Umbilical cord (tissue), 2 donors: Measurements from ENCODE around the gene TBC1D19. TPM values are rescaled to one million over a fixed set of nuclear protein-coding genes. Genes with fewer than 3 reads are reported as not detected.
"Not testable (repeated sequence)": the region's sequence is repeated elsewhere in the genome, so short reads cannot be mapped to it uniquely, and the experiment has no call there.

ENCODE experiments used
- DNase-seq: peaks from one replicate; pipeline ENCODE4 v3.0.0-alpha.2; 2015; ENCODE audit warnings: low spot score
- total RNA-seq: library from RNA; depleted of rRNA; stranded (reverse); fragments of >200 nt; gene quantifications from one replicate; pipeline ENCODE4 v1.2.3, GENCODE V29; 2014; ENCODE audit warnings: low replicate concordance; ENCODE audit not compliant: insufficient read depth

The TBC1D19 gene
- total RNA-seq, 1 donor from 2014 or later, result 121 TPM

DNA sequence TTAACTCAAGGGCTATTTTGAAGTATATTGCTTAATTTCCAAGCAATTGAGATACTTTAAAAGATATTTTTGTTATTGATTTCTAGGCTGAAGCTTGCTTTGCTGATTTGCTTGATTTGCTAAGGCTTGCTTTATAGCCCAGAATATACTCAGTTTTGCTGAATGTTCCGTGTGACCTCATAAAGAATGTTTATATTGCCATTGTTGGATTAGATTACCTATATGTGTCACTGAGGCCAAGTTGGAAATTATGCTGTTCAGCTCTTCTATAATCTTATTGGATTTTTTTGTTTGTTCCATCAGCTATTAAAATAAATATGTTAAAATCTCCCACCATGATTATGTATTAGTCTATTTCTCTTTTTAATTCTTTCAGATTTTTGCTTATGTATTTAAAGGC lies 13.0 kb downstream of the TBC1D19 start:
- no peak for DNase-seq

DNA sequence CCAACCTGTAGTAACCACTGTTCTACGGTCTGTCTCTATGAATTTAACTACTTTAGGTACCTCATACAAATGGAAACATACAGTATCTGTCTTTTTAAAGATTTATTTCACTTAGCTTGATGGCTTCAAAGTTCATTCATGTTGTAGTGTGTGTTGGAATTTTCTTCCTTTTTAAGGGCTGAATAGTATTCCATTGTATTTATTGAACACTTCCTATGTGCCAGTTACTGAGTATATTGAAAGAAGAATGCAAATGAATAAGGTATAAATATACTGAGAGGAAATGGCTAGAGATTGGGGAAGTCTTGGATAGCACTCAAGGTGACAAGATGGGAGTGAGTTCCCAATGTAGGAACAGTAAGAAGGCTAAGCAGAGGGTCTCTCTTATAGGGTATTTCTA lies 17.3 kb downstream of the TBC1D19 start:
- DNase-seq, result no peak

DNA sequence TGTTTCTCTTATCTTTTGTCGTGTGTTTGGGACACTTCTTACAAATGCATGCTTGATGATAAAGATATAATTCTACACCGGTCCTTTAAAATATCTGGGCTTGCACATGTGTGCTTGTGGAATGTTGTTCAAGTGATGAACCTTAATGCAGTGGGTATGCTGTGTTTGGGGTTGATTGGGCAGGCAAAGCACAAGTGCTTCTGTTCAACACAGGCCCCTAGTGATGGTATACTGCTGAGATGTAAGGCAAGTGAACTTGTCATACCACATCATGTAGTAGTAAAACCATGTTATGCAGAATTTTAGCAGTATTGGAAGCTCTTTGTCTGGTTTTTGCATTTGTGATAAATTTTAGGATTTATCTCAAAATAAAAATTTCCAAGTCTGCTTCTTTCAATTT lies 23.9 kb downstream of the TBC1D19 start:
- no peak for DNase-seq

DNA sequence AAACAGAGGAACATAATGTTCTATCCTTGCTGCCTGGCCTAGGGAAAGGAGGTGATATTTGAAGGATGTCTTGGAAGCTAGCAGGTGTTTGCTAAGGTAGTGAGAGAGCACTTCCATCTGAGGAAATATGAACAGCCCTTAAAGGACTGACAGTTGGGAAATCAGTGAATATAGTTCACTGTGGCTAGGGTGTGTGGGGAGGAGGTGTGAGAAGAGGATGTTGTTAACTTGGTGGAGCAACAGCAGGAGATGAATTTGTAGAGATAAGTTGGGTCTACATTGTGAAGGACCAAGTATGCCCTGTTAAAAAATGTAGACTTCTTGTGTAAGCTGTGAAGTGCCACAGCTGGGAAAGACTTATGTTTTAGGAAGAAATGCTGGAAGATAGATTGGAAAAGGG lies 25.5 kb downstream of the TBC1D19 start:
- no peak for DNase-seq

DNA sequence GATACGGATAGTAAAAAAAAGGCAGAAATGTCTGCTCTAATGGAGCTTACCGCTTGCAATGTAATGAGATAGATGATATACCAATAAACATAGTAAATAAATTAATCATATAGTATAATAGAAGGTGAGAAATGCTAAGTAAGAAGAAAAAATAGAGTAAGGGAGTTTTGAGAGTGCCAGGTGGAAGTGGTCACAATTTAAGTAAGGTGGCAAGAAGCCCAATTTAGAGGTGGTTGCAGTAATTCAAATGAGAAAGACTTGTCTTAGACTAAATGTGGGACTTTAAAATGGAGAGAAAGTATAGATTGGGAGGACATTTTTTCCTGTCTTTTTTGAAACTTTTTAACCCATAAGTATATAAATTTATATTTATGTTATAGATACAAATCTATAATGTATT lies 26.0 kb downstream of the TBC1D19 start:
- no peak for DNase-seq

GRCh38 chr4:26611372-26611771 lies 27.5 kb downstream of the TBC1D19 start:
- no peak for DNase-seq

DNA sequence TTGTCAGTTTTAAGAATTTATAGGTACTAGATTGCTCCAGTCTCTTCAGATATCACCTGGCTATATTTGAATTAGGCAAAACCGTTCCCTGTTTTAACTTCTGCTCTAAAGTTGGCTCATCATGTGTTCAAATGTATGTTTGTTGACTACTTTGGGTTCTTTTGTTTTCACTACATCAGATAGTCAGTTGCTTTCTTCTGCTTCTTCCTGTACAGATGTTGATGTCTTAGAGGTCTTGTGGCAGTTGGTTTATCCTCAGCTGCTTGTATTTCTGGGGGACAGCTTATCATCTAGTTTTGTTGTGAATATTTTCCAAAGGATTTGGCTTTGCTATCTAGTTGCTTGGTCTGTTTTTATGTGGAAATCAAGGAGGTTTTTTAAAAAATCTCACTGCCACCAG lies 28.0 kb downstream of the TBC1D19 start:
- no peak for DNase-seq

DNA sequence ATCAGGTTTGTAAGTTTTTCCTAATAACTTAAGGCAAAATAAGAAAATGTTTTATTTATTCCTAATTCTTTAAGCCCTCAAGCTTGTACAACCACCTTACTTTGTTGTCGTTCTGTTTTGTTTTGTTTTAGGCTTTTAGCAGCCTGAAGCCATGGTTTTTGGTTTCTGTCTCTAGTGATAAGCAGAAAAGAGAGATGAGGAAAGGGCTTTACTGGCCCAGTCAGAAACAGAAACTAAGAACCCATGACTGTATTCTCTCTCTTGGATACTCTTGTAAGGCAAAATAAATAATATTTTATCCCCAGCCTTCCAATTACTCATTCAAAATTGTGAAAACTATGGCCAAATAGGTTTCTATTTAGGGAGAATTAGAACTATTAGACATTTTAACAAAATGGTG lies 29.4 kb downstream of the TBC1D19 start:
- DNase-seq, result no peak

DNA sequence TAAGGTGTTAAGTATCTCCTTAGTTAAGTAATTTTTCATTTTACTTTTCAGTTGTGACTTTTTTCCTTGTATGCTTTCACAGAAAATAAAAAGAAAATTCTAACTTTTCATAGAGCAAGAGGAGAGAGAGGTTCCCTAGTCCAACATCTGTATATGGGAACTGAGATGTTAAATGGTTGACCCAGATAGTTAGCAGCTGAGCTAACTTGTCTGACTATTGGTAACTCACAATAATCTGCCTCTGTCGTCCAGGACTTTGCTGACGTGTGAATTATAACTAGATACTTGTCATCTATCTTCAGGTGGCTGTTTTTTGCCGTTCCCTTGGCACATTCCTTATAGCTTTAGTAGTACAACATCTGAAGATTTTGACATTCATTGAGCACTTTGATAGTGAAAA lies 29.9 kb downstream of the TBC1D19 start:
- no peak for DNase-seq

DNA sequence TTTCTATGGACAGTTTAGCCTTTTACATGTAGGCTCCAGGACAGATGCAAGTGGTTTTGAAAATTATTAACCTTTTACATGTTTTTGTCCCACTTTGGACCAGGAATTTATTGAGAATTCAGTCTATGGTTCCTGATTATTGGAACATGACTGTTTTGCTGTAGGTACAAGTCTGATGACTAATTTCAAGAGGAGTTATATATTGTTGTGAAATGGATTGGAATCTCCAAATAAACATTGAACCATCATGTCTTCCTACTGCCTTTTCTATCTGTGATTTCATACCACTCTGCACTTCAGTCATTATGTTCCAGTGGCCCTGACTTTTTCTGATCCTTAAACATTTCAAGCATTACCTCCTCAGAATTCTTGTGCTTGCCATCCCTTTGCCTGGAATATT lies 35.9 kb downstream of the TBC1D19 start:
- no peak for DNase-seq

GRCh38 chr4:26621366-26621765 lies 37.5 kb downstream of the TBC1D19 start:
- no peak for DNase-seq

DNA sequence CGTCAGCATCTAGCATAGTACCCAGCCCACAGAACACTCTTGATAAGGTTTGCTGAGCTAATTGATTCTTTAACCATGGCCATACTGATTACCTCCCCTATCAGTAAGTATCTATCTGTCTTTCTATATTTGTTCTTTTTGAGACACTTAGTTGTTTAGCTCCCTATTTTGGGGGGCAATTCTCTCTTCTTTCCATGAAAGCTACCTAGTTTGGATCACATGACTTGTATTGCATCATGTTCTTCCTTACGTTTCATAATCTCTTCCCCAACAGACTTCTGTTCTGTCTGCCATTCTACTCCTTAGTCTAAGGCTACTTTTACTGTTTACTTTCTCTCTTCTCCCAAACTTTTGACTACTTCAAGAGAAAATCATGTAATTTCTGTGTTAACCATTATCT lies 39.0 kb downstream of the TBC1D19 start:
- no peak for DNase-seq

DNA sequence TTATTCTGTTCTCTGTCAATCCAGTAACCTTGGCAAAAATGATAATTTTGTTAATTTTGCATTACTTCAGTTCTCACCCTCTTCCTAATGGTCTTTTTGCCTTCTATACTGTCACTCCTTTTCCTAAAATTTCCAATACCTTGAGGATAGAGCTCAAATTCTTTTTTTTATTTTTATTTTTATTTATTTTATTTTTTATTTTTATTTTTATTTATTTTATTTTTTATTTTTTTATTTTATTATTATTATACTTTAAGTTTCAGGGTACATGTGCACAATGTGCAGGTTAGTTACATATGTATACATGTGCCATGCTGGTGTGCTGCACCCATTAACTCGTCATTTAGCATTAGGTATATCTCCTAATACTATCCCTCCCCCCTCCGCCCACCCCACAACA lies 42.8 kb downstream of the TBC1D19 start:
- not testable (repeated sequence) for DNase-seq

- DNase-seq, result no peak
These were observed 49.0 kb downstream of the TBC1D19 start for GRCh38 chr4:26632916-26633315.

DNA sequence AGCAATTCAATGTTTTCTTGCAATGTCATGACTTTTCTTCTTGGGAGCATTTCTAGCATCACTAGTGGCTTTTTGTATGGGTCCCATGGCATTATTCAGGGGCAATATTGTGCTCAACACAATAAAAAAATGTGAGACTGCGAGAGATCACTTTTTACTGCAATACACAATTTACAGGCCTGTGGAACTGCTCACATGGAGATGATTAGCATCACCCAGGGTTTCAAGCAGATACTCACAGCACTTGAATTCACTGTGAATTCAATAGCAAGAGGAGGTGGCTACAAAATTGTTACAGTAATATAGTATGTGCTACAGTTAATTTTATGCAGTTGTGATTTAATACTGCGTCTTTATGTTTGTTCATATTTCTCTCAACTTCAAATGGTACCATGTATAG lies 50.4 kb downstream of the TBC1D19 start:
- DNase-seq, result no peak

GRCh38 chr4:26636458-26636857 lies 52.6 kb downstream of the TBC1D19 start:
- no peak for DNase-seq

- not testable (repeated sequence) for DNase-seq
These were observed 56.8 kb downstream of the TBC1D19 start for GRCh38 chr4:26640639-26641038.

- no peak for DNase-seq
These were observed 63.8 kb downstream of the TBC1D19 start for GRCh38 chr4:26647523-26648224.

DNA sequence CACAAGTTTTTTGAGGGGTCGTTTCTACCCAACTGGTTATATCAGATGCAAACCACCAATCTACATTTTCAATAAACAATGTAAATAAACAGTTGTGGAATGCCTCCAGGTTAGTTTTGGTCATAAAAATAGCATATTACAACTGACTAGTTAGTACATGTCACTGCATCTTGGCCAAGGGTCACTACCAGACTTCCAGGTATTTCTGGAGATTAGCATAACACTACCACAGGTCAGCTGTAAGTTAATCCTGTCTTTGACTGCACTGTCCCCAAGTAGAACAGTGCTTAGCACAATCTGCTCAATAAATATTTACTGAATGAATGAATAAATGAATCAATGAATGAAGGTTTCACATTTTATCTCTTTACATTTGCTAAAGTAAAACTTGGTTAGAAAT lies 64.4 kb downstream of the TBC1D19 start:
- DNase-seq, result no peak

GRCh38 chr4:26660261-26660660 lies 76.4 kb downstream of the TBC1D19 start:
- DNase-seq, result no peak

DNA sequence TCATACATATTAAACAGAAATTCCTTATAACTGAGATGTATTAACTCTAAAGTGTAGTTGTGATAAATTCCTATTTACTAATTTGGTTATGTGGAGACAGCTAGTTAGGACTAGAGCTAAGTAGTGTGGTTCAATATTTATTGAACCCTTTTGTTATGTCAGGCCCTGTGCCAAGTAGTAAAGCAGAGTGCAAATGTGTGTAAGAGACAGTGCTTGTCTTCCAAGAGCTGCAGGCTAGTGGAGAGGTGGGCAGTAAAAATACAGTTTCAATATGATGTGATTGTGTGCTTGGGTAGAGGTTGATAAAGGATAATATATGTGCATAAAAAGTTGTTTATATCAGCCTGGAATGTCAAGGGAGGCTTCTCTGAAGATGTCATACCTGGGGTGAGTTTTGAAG lies 80.0 kb downstream of the TBC1D19 start:
- DNase-seq, result no peak

DNA sequence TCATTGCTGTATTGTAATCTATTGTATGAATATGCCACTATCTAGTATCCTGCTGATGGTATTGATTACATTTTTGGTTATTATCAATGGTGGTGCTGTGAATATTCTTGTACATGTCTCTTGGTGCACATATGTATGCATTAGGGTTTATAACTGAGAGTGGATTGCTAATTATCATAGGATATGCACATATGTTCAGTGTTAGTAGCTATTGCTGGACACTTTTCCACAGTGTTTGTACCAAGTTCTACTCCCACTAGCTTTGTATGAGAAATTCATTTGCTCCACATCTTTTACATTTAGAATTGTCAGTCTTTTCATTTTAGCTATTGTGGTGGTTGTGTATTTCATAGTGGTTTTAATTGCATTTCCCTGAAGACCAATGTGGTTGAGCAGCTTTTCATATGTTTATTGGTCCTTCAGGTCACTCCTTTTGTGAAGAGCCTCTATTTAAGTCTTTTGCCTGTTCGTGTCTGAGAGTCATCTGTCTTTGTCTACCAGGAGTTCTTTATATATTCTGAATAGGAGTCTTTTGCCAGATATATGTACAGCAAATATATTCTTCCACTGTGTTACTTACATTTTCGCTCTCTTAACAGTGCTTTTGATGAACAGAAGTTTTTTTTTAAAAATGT lies 87.1 kb downstream of the TBC1D19 start:
- no peak for DNase-seq

DNA sequence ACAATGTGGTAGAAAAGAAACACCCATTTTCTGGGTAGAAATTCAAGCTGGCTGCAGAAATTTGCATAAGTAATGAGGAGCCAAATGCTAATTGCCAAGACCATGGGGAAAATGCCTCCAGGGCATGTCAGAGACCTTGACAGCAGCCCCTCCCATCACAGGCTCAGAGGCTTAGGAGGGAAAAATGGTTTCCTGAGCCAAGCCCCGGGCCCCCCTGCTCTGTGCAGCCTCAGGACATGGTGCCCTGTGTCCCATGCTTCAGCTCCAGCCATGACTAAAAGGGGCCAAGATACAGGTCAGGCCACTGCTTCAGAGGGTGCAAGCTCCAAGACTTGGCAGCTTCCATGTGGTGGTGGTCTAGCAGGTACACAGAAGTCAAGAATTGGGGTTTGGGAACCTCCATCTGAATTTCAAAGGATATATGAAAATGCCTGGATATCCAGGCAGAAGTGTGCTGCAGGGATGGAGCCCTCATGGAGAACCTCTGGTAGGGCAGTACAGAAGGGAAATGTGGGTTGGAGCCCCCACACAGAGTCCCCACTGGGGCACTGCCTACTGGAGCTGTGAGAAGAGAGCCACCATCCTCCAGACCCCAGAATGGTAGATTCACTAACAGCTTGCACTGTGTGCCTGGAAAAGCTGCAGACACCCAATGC lies 95.3 kb downstream of the TBC1D19 start:
- not testable (repeated sequence) for DNase-seq
